SJCRH30 (cell line): Measurements from ENCODE around the gene STK32C. TPM values are rescaled to one million over a fixed set of nuclear protein-coding genes. Genes with fewer than 3 reads are reported as not detected.

Source experiments
- DNase-seq, 2 experiments: peaks; one replicate each; pipeline ENCODE4 v3.0.0-alpha.2; 2015 to 2020
- H3K27ac ChIP-seq: fragments of 250-450 bp; sonication (Bioruptor Pico); 2 replicates; pipeline ENCODE4 v1.5.1; 2020; ENCODE audit warnings: mild to moderate bottlenecking, moderate library complexity
- H3K27me3 ChIP-seq: fragments of 250-450 bp; sonication (Bioruptor Pico); 2 replicates; pipeline ENCODE4 v1.5.1; 2020; ENCODE audit warnings: mild to moderate bottlenecking, moderate library complexity
- H3K36me3 ChIP-seq: fragments of 250-450 bp; sonication (Bioruptor Pico); 2 replicates; pipeline ENCODE4 v1.5.1; 2020; ENCODE audit warnings: mild to moderate bottlenecking, moderate library complexity
- H3K4me1 ChIP-seq: fragments of 250-450 bp; sonication (Bioruptor Pico); 2 replicates; pipeline ENCODE4 v1.5.1; 2020; ENCODE audit warnings: mild to moderate bottlenecking, moderate library complexity
- H3K4me3 ChIP-seq: fragments of 250-450 bp; sonication (Bioruptor Pico); 2 replicates; pipeline ENCODE4 v1.5.1; 2020; ENCODE audit warnings: mild to moderate bottlenecking, moderate library complexity
- H3K9me3 ChIP-seq: fragments of 250-450 bp; sonication (Bioruptor Pico); replicated peaks from 2 replicates; pipeline ENCODE4 v1.5.1; 2020; ENCODE audit warnings: mild to moderate bottlenecking, moderate library complexity
- total RNA-seq: library from RNA; depleted of rRNA; stranded (reverse); fragments of >200 nt; shearing (Covaris generic); gene quantifications from 2 replicates; pipeline ENCODE4 v1.2.3, GENCODE V29; 2014

The STK32C gene
- total RNA-seq, 1 experiment from 2014 or later: 4.2 TPM

- no peaks in the 10 kb centered on the region for H3K4me1 ChIP-seq
These were observed 41.1 kb downstream of the STK32C start for GRCh38 chr10:132266594-132267161.

GRCh38 chr10:132265890-132266496 lies 41.8 kb downstream of the STK32C start:
- Histone ChIP-seq H3K36me3 (no peaks in the 10 kb centered on the region), H3K9me3 (no peaks in the 10 kb centered on the region), H3K4me1 (no peaks in the 10 kb centered on the region), H3K27ac (no peak overlapping the region), H3K4me3 (no peak overlapping the region), H3K27me3 (no peaks in the 10 kb centered on the region)
- DNase-seq: no peak

More at GRCh38 chr10:132266594-132267161, 41.1 kb downstream of the STK32C start:
- no peak overlapping the region for H3K4me3 ChIP-seq
- H3K9me3 ChIP-seq: no peaks in the 10 kb centered on the region
- no peaks in the 10 kb centered on the region for H3K27me3 ChIP-seq
- H3K27ac ChIP-seq: no peak overlapping the region
- no peak for DNase-seq
- no peaks in the 10 kb centered on the region for H3K36me3 ChIP-seq

GRCh38 chr10:132264966-132265889 lies 42.5 kb downstream of the STK32C start:
- H3K27ac ChIP-seq: no peak overlapping the region
- no peak for DNase-seq
- no peaks in the 10 kb centered on the region for H3K27me3 ChIP-seq
- no peaks in the 10 kb centered on the region for H3K36me3 ChIP-seq
- H3K9me3 ChIP-seq: no peaks in the 10 kb centered on the region
- no peak overlapping the region for H3K4me3 ChIP-seq
- H3K4me1 ChIP-seq: no peaks in the 10 kb centered on the region

- H3K27ac ChIP-seq: no peak overlapping the region
- no peak for DNase-seq
These were observed 43.3 kb downstream of the STK32C start for GRCh38 chr10:132264306-132264950.

GRCh38 chr10:132263866-132264265 lies 43.9 kb downstream of the STK32C start:
- H3K4me1 ChIP-seq: no peaks in the 10 kb centered on the region
- no peak overlapping the region for H3K27ac ChIP-seq
- DNase-seq: no peak
- no peaks in the 10 kb centered on the region for H3K27me3 ChIP-seq
- H3K4me3 ChIP-seq: no peak overlapping the region
- H3K36me3 ChIP-seq: no peaks in the 10 kb centered on the region
- H3K9me3 ChIP-seq: no peaks in the 10 kb centered on the region

More at GRCh38 chr10:132264306-132264950, 43.3 kb downstream of the STK32C start:
- H3K36me3 ChIP-seq: no peaks in the 10 kb centered on the region
- no peaks in the 10 kb centered on the region for H3K27me3 ChIP-seq
- no peak overlapping the region for H3K4me3 ChIP-seq
- no peaks in the 10 kb centered on the region for H3K4me1 ChIP-seq
- no peaks in the 10 kb centered on the region for H3K9me3 ChIP-seq

- DNase-seq: no peak
- H3K4me1 ChIP-seq: no peaks in the 10 kb centered on the region
- no peaks in the 10 kb centered on the region for H3K27me3 ChIP-seq
- H3K4me3 ChIP-seq: no peak overlapping the region
- H3K9me3 ChIP-seq: no peaks in the 10 kb centered on the region
- no peak overlapping the region for H3K27ac ChIP-seq
- no peaks in the 10 kb centered on the region for H3K36me3 ChIP-seq
These were observed 47.9 kb downstream of the STK32C start for GRCh38 chr10:132259702-132260482.

- H3K27me3 ChIP-seq: no peaks in the 10 kb centered on the region
- H3K27ac ChIP-seq: no peak overlapping the region
- DNase-seq: no peak
- H3K4me3 ChIP-seq: no peak overlapping the region
- H3K9me3 ChIP-seq: no peaks in the 10 kb centered on the region
- H3K36me3 ChIP-seq: no peaks in the 10 kb centered on the region
- no peaks in the 10 kb centered on the region for H3K4me1 ChIP-seq
These were observed 49.3 kb downstream of the STK32C start for GRCh38 chr10:132258423-132258822.

- Histone ChIP-seq H3K9me3 (no peaks in the 10 kb centered on the region), H3K27me3 (no peaks in the 10 kb centered on the region), H3K4me1 (no peaks in the 10 kb centered on the region), H3K4me3 (no peak overlapping the region), H3K27ac (no peak overlapping the region), H3K36me3 (no peaks in the 10 kb centered on the region)
- no peak for DNase-seq
These were observed 49.8 kb downstream of the STK32C start for GRCh38 chr10:132257907-132258306.

GRCh38 chr10:132257271-132257670 lies 50.5 kb downstream of the STK32C start:
- Histone ChIP-seq H3K4me3 (no peak overlapping the region), H3K27me3 (no peaks in the 10 kb centered on the region), H3K9me3 (no peaks in the 10 kb centered on the region), H3K36me3 (no peaks in the 10 kb centered on the region), H3K27ac (no peak overlapping the region), H3K4me1 (no peaks in the 10 kb centered on the region)
- DNase-seq: no peak

- no peaks in the 10 kb centered on the region for H3K4me1 ChIP-seq
- no peaks in the 10 kb centered on the region for H3K9me3 ChIP-seq
- H3K27me3 ChIP-seq: no peaks in the 10 kb centered on the region
- DNase-seq: no peak
- no peak overlapping the region for H3K27ac ChIP-seq
- no peaks in the 10 kb centered on the region for H3K36me3 ChIP-seq
- H3K4me3 ChIP-seq: no peak overlapping the region
These were observed 50.9 kb downstream of the STK32C start for GRCh38 chr10:132256866-132257265.

- no peaks in the 10 kb centered on the region for H3K36me3 ChIP-seq
- no peaks in the 10 kb centered on the region for H3K27me3 ChIP-seq
- no peak overlapping the region for H3K27ac ChIP-seq
- DNase-seq: no peak
- H3K4me3 ChIP-seq: no peak overlapping the region
- no peaks in the 10 kb centered on the region for H3K4me1 ChIP-seq
- H3K9me3 ChIP-seq: no peaks in the 10 kb centered on the region
These were observed 52.0 kb downstream of the STK32C start for GRCh38 chr10:132255489-132256344.

- Histone ChIP-seq H3K36me3 (no peaks in the 10 kb centered on the region), H3K4me3 (no peak overlapping the region), H3K27me3 (no peaks in the 10 kb centered on the region), H3K9me3 (no peaks in the 10 kb centered on the region), H3K4me1 (no peaks in the 10 kb centered on the region), H3K27ac (no peak overlapping the region)
- no peak for DNase-seq
These were observed 52.9 kb downstream of the STK32C start for GRCh38 chr10:132254841-132255240.

- H3K9me3 ChIP-seq: no peaks in the 10 kb centered on the region
- H3K27ac ChIP-seq: no peak overlapping the region
- no peak overlapping the region for H3K4me3 ChIP-seq
- DNase-seq: no peak
- no peaks in the 10 kb centered on the region for H3K27me3 ChIP-seq
- H3K36me3 ChIP-seq: no peaks in the 10 kb centered on the region
- H3K4me1 ChIP-seq: no peaks in the 10 kb centered on the region
These were observed 54.6 kb downstream of the STK32C start for GRCh38 chr10:132253092-132253687.
